Tongue (tissue), 2 donors: Measurements from ENCODE around the gene ATXN1. TPM values are rescaled to one million over a fixed set of nuclear protein-coding genes. Genes with fewer than 3 reads are reported as not detected.

Experiments
- DNase-seq: peaks from one replicate; pipeline ENCODE4 v3.0.0-alpha.2; 2015
- total RNA-seq: library from RNA; depleted of rRNA; stranded (reverse); fragments of >200 nt; gene quantifications from one replicate; pipeline ENCODE4 v1.2.3, GENCODE V29; 2014

Gene ATXN1
- total RNA-seq, 1 donor from 2014 or later = 52.0 TPM

GRCh38 chr6:16783509-16783908 is 22.2 kb upstream of the ATXN1 start:
- no peak for DNase-seq

- DNase-seq = no peak
Measured at GRCh38 chr6:16782278-16782677, 21.0 kb upstream of the ATXN1 start.

GRCh38 chr6:16781348-16782169 is 20.3 kb upstream of the ATXN1 start:
- DNase-seq = peak; percentile 30

- DNase-seq = no peak
Measured at GRCh38 chr6:16778521-16778920, 17.3 kb upstream of the ATXN1 start.

- no peak for DNase-seq
Measured at GRCh38 chr6:16777794-16778193, 16.5 kb upstream of the ATXN1 start.

- DNase-seq = no peak
Measured at GRCh38 chr6:16776394-16777017, 15.2 kb upstream of the ATXN1 start.

GRCh38 chr6:16774437-16774836 is 13.2 kb upstream of the ATXN1 start:
- no peak for DNase-seq

- DNase-seq = no peak
Measured at GRCh38 chr6:16773362-16773761, 12.1 kb upstream of the ATXN1 start.

- peak; percentile 88 for DNase-seq
Measured at GRCh38 chr6:16770701-16771569, 9.7 kb upstream of the ATXN1 start.

GRCh38 chr6:16769986-16770376 is 8.7 kb upstream of the ATXN1 start:
- no peak for DNase-seq

GRCh38 chr6:16769131-16769985 is 8.1 kb upstream of the ATXN1 start:
- DNase-seq = no peak

GRCh38 chr6:16768477-16768830 is 7.2 kb upstream of the ATXN1 start:
- DNase-seq = no peak

- DNase-seq = no peak
Measured at GRCh38 chr6:16767765-16768476, 6.7 kb upstream of the ATXN1 start.

GRCh38 chr6:16766836-16767745 is 5.8 kb upstream of the ATXN1 start:
- DNase-seq = no peak

GRCh38 chr6:16766043-16766536 is 4.8 kb upstream of the ATXN1 start:
- DNase-seq = no peak

- no peak for DNase-seq
Measured at GRCh38 chr6:16765235-16765634, 4.0 kb upstream of the ATXN1 start.

GRCh38 chr6:16764188-16764950 is 3.1 kb upstream of the ATXN1 start:
- peak; percentile 73 for DNase-seq

GRCh38 chr6:16762550-16763477 is 1.6 kb upstream of the ATXN1 start:
- DNase-seq = peak; percentile 73
